ELF-1 (cell line): Measurements from ENCODE around the gene CTTN.
"Not testable (repeated sequence)": the region's sequence is repeated elsewhere in the genome, so short reads cannot be mapped to it uniquely, and the experiment has no call there.

ENCODE experiments used
- DNase-seq: peaks from one replicate; pipeline ENCODE4 v3.0.0-alpha.2; 2016; ENCODE audit warnings: low read depth, low spot score

CTTN gene

DNA sequence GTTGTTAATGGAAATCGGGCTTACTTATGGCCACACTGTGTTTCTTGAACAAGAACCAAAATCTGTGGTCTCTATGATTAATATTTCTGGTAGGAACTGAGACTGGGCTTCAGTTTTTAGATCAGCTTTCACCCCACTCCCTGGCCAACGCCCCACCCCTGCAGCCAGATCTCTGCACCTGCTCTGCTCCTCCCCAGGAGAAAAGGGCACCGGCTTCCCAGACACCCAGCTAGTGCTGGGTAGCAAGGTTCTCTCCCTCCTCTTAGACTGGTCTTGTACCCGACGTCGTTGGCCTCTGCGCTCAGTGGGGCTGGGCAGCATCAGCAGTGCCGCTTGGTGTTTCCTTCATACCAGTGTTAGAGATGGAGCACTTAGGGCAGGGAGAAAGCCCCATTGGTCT, 17.0 kb upstream of the CTTN start:
- DNase-seq: no peak

DNA sequence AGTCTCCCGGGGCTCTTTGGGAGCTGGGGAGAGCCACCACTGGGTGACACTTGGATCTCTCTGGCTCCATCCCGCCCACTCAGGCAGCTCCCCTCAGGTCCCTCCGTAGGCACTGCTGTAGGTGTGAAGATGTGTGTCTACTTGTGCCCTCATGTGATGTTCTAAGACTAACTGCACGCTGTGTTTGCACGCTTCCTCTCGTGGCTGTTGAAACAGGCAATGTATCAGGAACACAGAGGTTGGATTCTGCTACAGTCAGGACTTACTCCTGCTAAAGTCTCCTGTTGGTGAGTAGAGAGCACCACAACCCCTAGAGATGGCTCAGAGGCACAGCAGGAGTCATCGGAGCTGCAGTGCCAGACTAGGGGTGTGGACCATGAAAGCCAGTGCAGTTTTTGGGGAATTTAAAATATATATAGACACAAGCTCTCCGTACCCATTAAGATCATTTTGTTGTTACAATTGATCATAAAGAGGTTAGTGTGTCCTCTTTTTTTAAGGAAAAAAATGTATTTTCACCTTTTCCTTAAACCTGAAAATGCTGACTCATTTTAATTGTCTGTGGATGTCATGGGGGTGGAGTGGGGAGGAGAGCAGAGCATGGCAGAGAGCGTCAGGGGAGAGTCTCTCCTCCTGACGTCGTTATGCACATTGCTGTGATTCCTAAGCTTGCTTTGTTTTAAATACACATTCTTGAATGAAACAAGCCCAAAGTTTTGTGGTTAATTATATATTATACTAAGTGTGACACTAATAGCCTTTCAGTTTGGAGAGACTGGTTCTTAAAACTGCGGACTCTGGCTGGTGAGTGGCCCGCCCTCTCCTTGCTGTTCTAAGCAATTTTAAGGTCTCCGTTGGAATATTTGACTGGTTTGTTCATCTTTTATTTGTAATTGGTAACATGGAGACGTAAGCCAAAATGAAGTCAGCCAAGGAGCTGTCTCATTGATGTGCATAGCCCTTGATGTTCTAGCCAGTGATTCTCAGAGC, 16.2 kb upstream of the CTTN start:
- peak; percentile 56 for DNase-seq

DNA sequence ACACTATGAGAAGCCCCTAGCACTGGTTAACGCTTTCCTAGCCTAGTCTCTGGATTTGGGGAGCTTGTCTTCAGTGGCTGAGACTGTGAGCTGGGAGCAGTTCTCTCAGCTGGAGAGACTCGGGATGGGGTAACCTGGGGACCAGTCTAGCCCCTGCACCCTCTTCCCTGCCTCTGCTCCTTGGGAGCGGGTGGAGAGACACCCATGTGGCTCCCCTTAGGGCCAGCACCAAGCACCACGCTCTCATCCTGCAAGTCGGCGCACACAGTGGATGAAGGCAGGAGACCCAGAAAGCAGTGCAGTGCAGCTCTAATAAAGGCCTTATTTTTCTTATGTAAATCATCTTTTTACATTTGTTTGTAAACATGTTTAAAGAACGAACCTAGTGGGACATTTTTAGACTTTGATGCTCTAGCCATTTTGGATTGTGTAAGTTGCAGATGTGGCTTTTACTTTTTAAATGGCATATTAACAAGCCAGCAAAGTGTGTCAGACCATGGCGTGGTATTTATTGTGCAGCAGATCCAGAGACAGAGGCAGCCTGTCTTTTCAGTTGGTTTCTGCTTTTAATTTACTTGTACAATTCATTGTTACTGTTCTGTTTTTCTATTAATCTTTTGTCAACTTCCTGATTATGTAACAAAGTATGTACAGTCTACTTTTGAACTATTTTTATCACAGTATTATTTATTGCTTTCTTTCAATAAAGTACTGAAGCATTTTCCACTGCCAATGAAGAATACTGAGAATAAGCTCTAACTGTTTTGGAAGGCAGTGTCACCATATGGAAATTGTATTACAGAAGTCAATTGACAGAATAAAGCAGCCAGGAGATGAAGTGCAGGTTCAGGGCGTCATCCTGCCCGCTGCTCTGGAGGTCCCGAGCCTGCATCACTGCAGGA, 14.4 kb upstream of the CTTN start:
- DNase-seq: no peak

DNA sequence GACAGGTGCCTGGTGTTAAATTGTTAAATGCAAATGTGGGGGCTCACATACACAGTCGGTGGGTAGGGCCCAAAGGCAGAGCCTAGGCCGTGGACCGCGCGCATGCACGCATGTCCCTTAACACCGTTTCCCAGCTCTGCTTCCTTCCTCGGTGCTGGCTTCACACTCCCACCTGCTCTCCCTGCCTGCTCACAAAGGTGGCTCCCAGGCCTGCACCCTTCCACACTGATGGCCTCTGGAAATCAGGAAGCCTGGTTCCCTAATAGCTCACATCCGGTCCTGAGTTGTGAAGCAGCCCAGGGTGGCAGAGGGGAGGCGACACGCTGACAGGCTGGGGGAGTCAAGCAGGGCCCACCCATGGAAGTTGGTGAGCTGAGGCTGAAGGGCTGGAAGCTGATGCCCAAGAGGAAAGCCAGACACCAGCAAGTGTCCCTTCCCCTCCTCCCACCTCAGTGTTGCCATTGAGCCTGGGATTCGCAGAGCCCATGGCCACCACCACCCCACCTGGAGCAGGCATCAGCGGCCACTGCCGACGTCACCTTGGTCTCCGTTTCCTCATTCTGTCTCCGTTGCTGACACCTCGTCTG, 13.7 kb upstream of the CTTN start:
- DNase-seq: no peak

DNA sequence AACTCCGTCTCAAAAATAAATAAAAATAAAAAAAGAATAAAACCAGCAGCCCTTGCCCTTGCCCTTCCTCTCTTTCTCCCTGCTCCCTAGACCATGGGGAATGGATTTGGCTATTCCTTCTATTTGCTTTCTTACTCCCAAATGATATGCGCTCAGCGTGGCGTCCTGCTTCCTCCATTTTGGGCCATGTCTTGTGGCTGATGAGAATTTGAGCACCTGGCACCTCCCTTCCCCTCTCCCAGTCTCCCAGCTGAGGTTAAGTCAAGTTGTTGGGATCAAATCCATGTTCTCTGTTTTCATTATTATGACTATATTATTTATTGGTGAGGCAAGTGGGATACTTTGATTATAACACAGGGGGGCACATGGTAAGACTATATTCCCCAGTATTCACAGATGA, 10.8 kb upstream of the CTTN start:
- no peak for DNase-seq

DNA sequence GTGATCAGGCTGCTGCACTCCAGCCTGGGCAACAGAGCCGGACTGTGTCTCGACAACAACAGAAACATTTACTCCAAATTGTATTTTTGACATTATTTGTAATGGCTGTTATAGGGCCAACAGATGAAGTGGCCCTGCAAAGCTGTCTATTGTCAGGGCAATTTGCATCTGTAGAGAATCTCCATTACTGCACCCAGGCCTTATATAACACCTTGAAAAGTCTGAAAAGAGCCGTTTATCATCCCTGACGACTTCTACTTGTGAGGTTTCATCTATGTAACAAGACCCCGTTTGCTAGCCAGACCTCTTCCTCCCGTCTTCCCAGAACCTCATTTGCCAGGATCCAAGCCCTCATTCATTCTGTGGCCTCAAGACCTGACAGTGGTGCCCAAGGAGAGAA, 9.1 kb upstream of the CTTN start:
- no peak for DNase-seq

DNA sequence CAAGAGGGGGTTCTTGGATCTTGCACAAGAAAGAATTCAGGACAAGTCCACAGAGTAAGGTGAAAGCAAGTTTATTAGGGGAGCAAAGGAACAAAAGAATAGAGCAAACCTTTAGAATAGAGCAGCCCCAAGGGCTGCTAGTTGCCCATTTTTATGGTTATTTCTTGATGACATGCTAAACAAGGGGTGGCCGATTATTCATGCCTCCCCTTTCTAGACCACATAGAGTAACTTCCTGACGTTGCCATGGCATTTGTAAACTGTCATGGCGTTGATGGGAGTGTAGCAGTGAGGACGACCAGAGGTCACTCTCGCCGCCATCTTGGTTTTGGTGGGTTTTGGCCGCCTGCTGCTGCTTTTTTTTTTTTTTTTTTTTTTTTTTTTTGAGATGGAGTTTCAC, 7.4 kb upstream of the CTTN start:
- not testable (repeated sequence) for DNase-seq

DNA sequence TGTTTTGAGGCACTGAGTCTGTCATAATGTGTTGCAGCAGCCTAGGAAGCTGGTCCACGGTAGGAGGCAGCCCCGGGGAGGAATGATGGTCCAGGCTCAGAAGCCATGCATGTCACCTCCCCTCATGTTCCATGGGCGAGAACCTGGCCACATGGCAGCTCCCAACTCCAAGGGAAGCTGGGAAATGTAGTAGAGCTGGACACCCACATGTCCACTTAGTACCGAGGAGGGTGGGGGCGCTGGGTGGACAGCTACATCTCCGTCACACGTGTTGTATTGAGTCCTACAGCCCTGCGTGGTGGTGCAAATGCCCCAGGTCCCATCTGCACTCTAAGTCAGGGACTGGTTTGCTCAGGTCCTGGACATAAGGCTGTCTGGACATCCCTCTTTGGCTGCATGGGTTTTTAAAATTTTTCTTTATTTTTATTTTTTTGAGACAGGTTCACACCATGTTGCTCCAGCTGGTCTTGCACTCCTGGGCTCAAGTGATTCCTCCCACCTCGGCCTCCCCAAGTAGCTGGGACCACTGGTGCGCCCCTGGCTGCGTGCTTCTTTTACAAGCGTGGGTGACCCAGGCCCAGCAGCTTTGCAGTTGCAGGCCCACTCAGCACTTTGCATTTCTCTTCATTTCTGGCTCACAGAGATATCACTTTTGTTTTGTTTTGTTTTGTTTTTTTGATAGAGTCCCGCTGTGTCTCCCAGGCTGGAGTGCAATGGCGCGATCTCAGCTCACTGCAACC, 3.9 kb upstream of the CTTN start:
- no peak for DNase-seq

DNA sequence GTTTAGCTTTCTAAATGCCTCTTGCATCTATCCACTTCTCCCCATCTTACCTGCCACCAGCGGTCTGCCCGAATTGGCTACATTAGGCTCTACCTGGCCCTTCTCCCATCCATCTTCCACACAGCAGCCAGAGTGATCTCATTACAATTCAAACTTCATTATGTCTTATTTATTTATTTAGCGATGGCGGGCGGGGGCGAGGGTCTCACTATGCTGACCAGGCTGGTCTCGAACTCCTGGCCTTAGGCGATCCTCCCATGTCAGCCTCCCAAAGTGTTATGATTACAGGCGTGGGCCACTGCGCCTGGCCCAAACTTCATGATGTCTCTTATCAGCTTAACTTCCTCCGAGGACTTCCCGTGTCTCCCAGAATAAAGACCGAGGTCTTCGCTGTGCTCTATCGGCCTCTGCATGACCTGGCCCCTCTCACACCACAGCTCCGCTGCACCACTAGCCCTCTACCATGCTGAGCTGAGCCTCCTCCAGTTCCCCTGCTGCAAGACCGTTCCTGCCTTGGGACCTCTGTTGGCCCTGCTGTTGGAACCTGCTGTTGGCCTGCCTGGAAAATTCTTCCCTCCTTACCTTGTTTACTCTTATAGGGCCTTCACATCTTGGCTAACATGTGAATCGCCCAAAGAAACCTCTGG, 870 bp upstream of the CTTN start:
- DNase-seq: peak; percentile 68

DNA sequence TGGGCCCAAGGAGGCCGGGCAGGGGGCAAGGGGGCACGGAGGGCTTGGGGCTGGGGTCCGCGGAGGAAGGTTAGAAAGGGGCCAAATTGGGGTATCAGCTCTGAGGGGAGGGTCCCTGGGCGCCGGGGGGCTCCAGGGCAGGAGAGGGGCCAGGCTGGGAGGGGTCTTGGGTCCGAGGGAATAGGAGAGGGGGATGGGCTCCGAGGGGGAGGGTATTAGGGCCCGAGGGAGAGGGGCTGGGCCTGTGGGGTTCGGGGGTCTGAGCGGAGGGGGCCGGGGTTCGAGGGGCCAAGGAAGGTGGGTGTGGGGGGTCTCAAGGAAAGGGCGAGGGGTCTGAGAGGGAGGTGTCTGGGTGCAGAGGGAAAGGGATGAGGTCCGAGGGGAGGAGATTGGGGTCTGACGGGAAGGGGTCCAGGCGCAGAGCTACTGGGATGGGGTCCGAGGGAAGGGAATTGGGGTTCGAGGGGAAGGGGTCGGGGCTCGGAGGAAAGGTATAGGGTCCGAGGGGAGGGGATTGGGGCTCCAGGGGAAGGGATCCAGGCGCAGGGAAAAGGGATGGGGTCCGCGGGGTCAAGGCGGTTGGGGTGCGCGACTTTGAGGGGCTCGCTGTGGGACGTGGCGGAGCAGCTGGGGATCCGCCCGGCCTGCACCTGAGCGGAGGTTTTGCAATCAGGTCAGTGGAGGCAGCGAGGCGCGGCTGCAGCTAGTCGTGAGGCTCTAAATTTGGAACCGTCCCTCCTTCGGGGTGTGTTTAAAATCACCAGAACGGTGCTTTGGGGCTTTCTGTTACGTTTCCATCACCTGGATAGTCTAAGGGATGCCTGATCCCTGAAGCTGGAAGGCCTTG, 728 bp downstream of the CTTN start:
- DNase-seq: no peak

DNA sequence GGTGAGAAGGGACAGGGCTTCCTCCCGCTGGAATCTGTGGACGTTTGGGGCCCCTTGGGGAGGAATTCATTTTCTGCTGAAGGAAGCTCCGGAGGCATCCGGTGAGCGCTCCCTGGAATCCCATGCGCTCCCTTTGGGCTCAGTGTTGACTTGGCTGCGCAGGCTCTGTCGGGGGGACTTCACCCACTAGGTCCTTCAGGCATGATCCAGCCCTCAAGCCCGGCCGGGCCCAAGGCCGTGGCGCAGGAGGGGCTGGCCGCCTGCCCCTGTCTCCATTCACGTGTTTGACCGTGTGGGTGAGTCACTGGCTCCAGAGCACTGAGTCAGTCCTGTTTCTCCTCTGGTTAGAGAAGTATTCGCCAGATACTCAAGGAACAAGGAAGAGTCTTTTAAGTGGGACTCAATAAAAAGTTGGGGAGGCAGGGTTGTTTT, 1.4 kb downstream of the CTTN start:
- peak; percentile 83 for DNase-seq

DNA sequence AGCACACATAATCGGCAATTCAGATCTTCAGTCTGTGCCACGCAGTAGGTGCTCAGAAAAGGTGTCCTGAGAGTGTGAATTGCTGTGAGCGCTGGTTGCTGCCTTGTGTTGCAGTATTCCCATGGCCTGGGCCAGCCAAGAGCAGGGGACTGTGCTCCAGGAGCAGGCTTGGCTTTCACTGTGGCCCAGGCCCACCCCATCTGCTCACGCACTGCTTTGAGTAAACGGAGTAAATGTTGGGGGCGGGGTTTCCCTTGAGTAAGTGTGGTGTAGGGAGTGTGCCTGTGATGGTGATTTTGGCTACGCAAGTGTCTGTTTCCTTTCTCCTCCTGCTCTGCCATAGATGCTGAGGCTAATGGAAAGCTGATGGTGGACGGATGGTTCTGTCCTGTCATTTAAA, 2.3 kb downstream of the CTTN start:
- no peak for DNase-seq

DNA sequence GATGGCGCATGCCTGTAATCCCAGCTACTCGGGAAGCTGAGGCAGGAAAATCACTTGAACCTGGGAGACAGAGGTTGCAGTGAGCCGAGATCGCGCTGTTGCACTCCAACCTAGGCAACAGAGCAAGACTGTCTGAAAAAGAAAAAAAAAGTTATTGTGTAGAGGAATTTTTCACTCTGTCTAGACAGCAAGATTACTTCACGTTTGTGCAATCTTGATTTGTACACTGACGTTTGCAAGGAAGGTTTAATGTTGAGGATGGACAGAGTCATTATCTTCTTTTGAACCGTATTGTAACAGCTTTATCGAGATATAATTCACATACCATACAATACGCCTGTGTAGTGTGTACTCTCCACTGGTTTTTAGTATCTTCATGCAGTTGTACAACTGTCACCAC, 3.7 kb downstream of the CTTN start:
- no peak for DNase-seq

DNA sequence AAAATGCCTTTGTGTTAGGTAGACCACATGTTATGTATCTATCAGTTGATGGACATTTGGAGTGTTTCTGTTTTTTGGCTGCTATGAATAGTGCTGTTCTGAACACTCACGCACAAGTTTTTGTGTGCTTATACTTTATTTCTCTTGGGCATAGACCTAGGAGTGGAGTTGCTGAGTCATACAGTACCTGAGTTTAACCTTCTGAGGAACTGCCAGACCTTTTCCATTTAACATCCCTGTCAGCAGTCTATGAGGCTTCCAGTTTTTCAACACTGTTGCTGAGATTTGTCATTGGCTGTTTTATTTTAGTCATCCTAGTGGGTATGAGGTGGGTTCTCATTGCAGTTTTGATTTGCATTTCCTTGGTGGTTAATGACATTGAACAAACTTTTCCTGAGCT, 4.4 kb downstream of the CTTN start:
- no peak for DNase-seq

DNA sequence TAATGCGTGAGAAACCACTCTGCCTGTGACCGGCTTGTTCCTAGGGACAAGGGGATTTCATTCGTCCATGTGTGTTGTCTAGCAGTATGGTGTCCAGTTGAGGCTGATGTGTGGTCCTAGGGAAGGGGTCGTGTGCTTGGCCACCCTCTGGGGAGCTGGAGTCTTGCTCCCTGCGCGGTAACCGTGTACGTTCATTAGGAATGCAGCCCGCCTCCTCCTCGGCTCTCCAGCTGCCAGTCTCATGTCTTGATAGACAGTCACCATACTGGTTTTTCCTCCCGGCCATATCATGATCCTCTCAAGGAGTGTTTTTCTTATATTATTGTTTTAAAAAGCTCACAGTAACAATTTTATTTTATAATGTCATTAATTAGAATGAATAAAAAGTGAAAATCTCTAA, 5.9 kb downstream of the CTTN start:
- DNase-seq: peak; percentile 53

DNA sequence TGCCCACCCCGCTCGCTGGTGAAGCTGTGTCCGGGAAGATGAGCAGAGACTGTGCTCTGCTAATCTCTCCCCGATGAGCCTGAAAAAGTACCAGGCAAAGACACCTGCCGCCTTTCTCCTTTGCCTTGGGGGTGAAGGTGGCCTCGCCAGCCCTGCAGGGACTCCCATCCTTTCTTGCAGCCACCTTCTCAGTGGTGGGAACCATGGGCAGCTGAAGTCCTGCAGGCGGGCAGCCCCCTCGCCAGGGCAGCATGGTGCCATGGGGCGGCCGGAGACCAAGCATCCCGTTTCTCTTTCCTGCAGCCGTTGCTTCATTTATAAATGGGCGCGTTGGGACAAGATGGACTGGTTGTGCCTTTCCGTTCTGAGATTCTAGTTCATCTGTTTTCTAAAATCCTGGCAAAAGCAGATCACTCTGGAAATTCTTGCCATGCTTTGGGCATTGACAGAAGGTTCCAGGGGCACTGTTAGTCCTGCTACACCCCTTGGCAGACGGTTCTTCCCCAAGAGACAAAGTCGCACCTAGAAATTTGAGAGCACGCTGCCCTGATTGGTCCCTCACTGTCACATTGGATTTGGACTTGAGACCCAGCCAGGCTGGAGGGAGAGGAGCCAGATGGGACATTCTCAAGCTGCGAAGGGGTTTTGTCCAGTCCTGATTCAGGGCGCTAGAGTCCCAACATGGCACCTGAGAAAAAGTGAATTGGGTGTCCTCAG, 7.5 kb downstream of the CTTN start:
- DNase-seq: no peak

DNA sequence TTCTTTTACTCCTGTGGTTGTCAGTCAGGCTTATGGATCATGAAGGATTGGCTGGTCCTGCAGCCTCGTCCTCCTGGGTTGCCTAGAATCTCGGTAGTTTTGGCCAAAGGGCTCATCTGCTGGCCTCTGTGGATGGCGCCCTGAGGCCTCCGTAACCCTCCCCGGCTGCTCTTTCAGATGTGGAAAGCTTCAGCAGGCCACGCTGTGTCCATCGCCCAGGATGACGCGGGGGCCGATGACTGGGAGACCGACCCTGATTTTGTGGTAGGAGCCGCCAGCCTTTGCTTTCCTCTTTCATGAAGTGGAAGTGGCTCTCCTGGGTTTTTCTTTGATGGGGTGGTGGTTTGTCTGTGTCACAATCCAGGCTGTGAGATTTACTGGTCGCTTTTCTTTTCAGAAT, 8.8 kb downstream of the CTTN start:
- no peak for DNase-seq

DNA sequence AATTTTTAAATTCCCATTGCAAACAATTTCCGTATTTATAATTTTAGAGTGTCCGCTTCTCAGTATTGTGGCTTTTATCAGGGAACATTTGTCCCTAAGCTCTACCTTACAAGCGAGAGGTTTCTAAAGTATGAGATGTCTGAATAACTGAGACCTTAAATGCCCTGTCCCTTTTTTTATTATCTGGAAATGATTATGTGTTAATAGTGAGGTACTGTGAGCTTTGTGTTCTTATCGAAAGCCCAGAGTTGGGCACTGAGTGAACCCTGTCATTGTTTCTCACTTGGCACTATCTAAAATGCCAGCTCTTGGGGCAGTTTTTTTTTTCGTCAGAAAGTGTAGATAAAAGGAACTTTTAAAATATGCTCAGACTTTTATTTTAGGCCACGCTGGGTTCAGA, 9.5 kb downstream of the CTTN start:
- no peak for DNase-seq

DNA sequence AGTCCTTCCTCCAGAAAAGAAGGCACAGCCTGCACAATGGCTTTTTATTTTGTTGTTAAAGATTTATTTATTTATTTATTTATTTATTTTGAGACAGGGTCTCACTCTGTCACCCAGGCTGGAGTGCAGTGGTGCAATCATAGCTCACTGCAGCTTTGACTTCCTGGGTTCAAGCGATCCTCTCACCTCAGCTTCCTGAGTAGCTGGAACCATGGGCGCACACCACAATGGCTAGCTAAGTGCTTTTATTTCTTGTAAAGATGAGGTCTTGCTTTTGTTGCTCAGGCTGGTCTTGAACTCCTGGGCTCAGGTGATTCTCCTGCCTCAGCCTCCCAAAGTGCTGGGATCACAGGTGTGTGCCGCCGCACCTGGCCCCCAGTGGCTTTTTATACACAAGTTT, 10.0 kb downstream of the CTTN start:
- not testable (repeated sequence) for DNase-seq
